ENCODE data around the gene NODAL. TPM values are rescaled to one million over a fixed set of nuclear protein-coding genes. Genes with fewer than 3 reads are reported as not detected.

NODAL gene
- total RNA-seq, 1 donor from 2014 or later: not detected

- Mint-ChIP-seq H3K36me3 (ENCODE audit: unreplicated experiment) (peaks cover 60% of the 10 kb centered on the region), H3K27me3 (ENCODE audit: unreplicated experiment) (no peaks in the 10 kb centered on the region), H3K9me3 (ENCODE audit: unreplicated experiment) (no peaks in the 10 kb centered on the region), H3K27ac (ENCODE audit: unreplicated experiment) (no peak overlapping the region), H3K4me3 (ENCODE audit: unreplicated experiment) (no peak overlapping the region), H3K4me1 (ENCODE audit: unreplicated experiment) (peaks cover 9% of the 10 kb centered on the region)
- no peak for TF ChIP-seq CTCF (IDR thresholded peaks at IDR 0.05)
- no peak for DNase-seq (ENCODE audit: extremely low spot score, unreplicated experiment)
Measured at GRCh38 chr10:70424320-70424719, 17.2 kb downstream of the NODAL start.

- peaks cover 36% of the 10 kb centered on the region for H3K36me3 Mint-ChIP-seq (ENCODE audit: unreplicated experiment)
- H3K4me1 Mint-ChIP-seq (ENCODE audit: unreplicated experiment): peaks cover 19% of the 10 kb centered on the region
- no peaks in the 10 kb centered on the region for H3K27me3 Mint-ChIP-seq (ENCODE audit: unreplicated experiment)
- DNase-seq (ENCODE audit: extremely low spot score, unreplicated experiment): no peak
- no peak for TF ChIP-seq CTCF (IDR thresholded peaks at IDR 0.05)
- no peak overlapping the region for H3K4me3 Mint-ChIP-seq (ENCODE audit: unreplicated experiment)
- no peaks in the 10 kb centered on the region for H3K9me3 Mint-ChIP-seq (ENCODE audit: unreplicated experiment)
- no peak overlapping the region for H3K27ac Mint-ChIP-seq (ENCODE audit: unreplicated experiment)
Measured at GRCh38 chr10:70418713-70419112, 22.8 kb downstream of the NODAL start.

GRCh38 chr10:70418229-70418628 is 23.3 kb downstream of the NODAL start:
- Mint-ChIP-seq H3K4me1 (ENCODE audit: unreplicated experiment) (peaks cover 16% of the 10 kb centered on the region), H3K36me3 (ENCODE audit: unreplicated experiment) (peaks cover 31% of the 10 kb centered on the region), H3K4me3 (ENCODE audit: unreplicated experiment) (no peak overlapping the region), H3K9me3 (ENCODE audit: unreplicated experiment) (no peaks in the 10 kb centered on the region), H3K27me3 (ENCODE audit: unreplicated experiment) (no peaks in the 10 kb centered on the region), H3K27ac (ENCODE audit: unreplicated experiment) (no peak overlapping the region)
- no peak for DNase-seq (ENCODE audit: extremely low spot score, unreplicated experiment)
- no peak for TF ChIP-seq CTCF (IDR thresholded peaks at IDR 0.05)

- no peak overlapping the region for H3K27ac Mint-ChIP-seq (ENCODE audit: unreplicated experiment)
- no peaks in the 10 kb centered on the region for H3K9me3 Mint-ChIP-seq (ENCODE audit: unreplicated experiment)
- no peak for DNase-seq (ENCODE audit: extremely low spot score, unreplicated experiment)
- no peak for TF ChIP-seq CTCF (IDR thresholded peaks at IDR 0.05)
- H3K27me3 Mint-ChIP-seq (ENCODE audit: unreplicated experiment): no peaks in the 10 kb centered on the region
- peaks cover 24% of the 10 kb centered on the region for H3K36me3 Mint-ChIP-seq (ENCODE audit: unreplicated experiment)
- peaks cover 15% of the 10 kb centered on the region for H3K4me1 Mint-ChIP-seq (ENCODE audit: unreplicated experiment)
- H3K4me3 Mint-ChIP-seq (ENCODE audit: unreplicated experiment): no peak overlapping the region
Measured at GRCh38 chr10:70417568-70417967, 23.9 kb downstream of the NODAL start.

GRCh38 chr10:70412356-70412755 is 29.1 kb downstream of the NODAL start:
- peak overlapping the region; percentile 50 for H3K27ac Mint-ChIP-seq (ENCODE audit: unreplicated experiment)
- no peak overlapping the region for H3K4me3 Mint-ChIP-seq (ENCODE audit: unreplicated experiment)
- H3K9me3 Mint-ChIP-seq (ENCODE audit: unreplicated experiment): no peaks in the 10 kb centered on the region
- no peak for TF ChIP-seq CTCF (IDR thresholded peaks at IDR 0.05)
- peaks cover 41% of the 10 kb centered on the region for H3K4me1 Mint-ChIP-seq (ENCODE audit: unreplicated experiment)
- no peaks in the 10 kb centered on the region for H3K27me3 Mint-ChIP-seq (ENCODE audit: unreplicated experiment)
- peaks cover 23% of the 10 kb centered on the region for H3K36me3 Mint-ChIP-seq (ENCODE audit: unreplicated experiment)
- DNase-seq (ENCODE audit: extremely low spot score, unreplicated experiment): no peak
